Peyer's patch (tissue), 4 donors: ENCODE data around the gene CAMK2B. TPM values are rescaled to one million over a fixed set of nuclear protein-coding genes. Genes with fewer than 3 reads are reported as not detected.
A peak's percentile ranks its signal among the peaks of the same experiment; 100 is the strongest.

Experiments used
- DNase-seq, 3 donors: peaks; one replicate each; pipeline ENCODE4 v3.0.0-alpha.2; 2017 to 2019
- H3K27ac ChIP-seq, 4 donors: fragments of 200-600 bp; sonication (generic); one replicate each; pipeline ENCODE4 v1.5.1; 2016 to 2019
- H3K27me3 ChIP-seq, 2 donors: fragments of 200-600 bp; sonication (generic); one replicate each; pipeline ENCODE4 v1.5.1; 2019
- H3K36me3 ChIP-seq, 3 donors: fragments of 200-600 bp; sonication (generic); one replicate each; pipeline ENCODE4 v1.5.1; 2016 to 2019
- H3K4me1 ChIP-seq, 4 donors: fragments of 200-600 bp; sonication (generic); one replicate each; pipeline ENCODE4 v1.5.1; 2016 to 2019
- H3K4me3 ChIP-seq, 4 donors: fragments of 200-600 bp; sonication (generic); 1 replicate in 3 of 4; 2 replicates in 1 of 4; pipeline ENCODE4 v1.5.1; 2016 to 2019; ENCODE audit warnings: mild to moderate bottlenecking in 1 of 4
- H3K9me3 ChIP-seq, 4 donors: fragments of 200-600 bp; sonication (generic); one replicate each; pipeline ENCODE4 v1.5.1; 2016 to 2019; ENCODE audit warnings: mild to moderate bottlenecking in 1 of 4
- CTCF ChIP-seq, 6 experiments: fragments of 450-650 bp in 4 of 6; fragments of 200-600 bp in 2 of 6; sonication (generic) in 1 of 6; IDR thresholded peaks; one replicate each; pipeline ENCODE4 v1.5.1; 2017 to 2019; ENCODE audit warnings: antibody characterized with exemption in 6 of 6, mild to moderate bottlenecking in 3 of 6, moderate library complexity in 1 of 6
- POLR2A ChIP-seq, 2 donors: fragments of 450-650 bp; IDR thresholded peaks; one replicate each; pipeline ENCODE4 v1.5.1; 2017; ENCODE audit warnings: antibody characterized with exemption in 2 of 2, mild to moderate bottlenecking in 2 of 2, moderate library complexity in 2 of 2
- total RNA-seq, 4 donors: library from RNA; depleted of rRNA; stranded (reverse); fragments of >200 nt; gene quantifications; one replicate each; pipeline ENCODE4 v1.1.0, GENCODE V29; 2016

The CAMK2B gene
- total RNA-seq, 4 donors from 2014 or later = 0.67 to 3.9 (median 2.2) TPM

DNA sequence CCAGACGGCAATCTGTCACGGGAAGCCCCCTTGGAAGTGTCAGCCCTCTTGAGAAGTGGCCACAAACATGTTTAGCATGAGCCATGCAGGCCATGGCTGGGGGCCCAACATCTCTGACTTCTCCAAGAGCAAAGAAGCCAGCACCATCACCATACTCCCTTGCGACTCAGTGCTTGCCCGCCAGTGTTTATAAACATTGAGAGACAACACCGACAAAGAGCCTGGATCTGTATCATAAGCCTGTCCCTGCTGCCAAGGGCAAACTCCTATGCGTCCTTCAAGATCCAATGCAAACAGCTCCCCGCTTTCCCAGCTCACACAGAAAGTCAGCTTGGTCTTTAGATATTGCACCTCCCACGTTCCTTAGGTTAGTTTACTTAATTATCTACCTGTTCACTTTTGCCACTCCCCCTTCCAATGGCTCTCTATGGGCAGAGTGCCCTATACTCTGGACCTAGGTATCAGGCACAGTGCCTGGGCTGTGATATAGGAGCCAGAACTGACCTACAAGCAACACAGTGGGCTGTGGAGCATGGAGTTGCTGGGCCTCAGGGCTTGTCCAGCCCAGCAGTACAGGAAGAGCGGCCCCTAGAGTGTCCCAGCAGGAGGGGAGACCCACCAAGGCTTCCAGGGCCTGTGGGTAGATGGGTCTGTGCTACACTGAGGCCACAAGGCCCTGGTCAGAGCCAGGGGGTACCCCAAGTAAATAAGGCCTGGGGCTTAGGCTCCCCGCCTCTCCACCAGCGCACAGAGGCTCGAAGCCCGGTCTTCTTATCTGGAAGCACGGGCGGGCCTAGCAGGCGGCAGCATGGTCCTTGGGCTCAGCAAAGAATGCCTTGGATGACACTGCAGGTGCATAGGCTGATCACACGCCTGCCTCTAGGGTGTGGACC is 37.7 kb downstream of the CAMK2B start:
- H3K4me1 ChIP-seq = no peaks in the 10 kb centered on the region
- H3K9me3 ChIP-seq = no peaks in the 10 kb centered on the region
- peak in 1 of 3 donors; percentile 22 for DNase-seq
- H3K27me3 ChIP-seq = no peaks in the 10 kb centered on the region
- no peaks in the 10 kb centered on the region for H3K36me3 ChIP-seq
- TF ChIP-seq CTCF (IDR thresholded peaks at IDR 0.05) = no peak
- TF ChIP-seq POLR2A (IDR thresholded peaks at IDR 0.05) = no peak
- no peak overlapping the region for H3K27ac ChIP-seq
- H3K4me3 ChIP-seq = no peak overlapping the region

GRCh38 chr7:44286618-44287487 is 38.5 kb downstream of the CAMK2B start:
- Histone ChIP-seq H3K27ac (no peak overlapping the region), H3K36me3 (no peaks in the 10 kb centered on the region), H3K4me1 (no peaks in the 10 kb centered on the region), H3K4me3 (no peak overlapping the region), H3K9me3 (no peaks in the 10 kb centered on the region), H3K27me3 (no peaks in the 10 kb centered on the region)
- no peak for TF ChIP-seq POLR2A (IDR thresholded peaks at IDR 0.05)
- no peak for TF ChIP-seq CTCF (IDR thresholded peaks at IDR 0.05)
- DNase-seq = peak in 1 of 3 donors; percentile 32

GRCh38 chr7:44286182-44286617 is 39.2 kb downstream of the CAMK2B start:
- Histone ChIP-seq H3K4me1 (no peaks in the 10 kb centered on the region), H3K36me3 (no peaks in the 10 kb centered on the region), H3K4me3 (no peak overlapping the region), H3K27me3 (no peaks in the 10 kb centered on the region), H3K27ac (no peak overlapping the region), H3K9me3 (no peaks in the 10 kb centered on the region)
- TF ChIP-seq POLR2A (IDR thresholded peaks at IDR 0.05) = no peak
- TF ChIP-seq CTCF (IDR thresholded peaks at IDR 0.05) = no peak
- DNase-seq = peak in 1 of 3 donors; percentile 19

DNA sequence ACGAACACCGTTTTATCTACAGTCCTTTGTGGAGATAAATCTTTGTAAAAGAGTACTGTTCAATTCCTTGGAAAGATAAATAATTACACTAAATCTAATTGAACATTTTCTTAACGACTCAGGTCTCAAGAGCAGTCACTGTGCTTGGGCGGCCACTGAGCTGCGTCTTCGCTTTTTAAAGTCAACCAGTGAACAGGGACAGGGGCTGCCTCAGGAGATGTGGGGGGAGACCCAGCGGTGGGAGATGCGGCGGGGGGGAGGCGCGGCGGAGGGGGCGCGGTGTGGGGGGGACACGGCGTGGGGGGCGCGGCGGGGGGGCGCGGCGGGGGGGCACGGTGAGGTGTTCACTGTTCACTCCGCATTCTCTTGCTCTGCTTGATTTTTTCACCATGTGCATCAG is 39.8 kb downstream of the CAMK2B start:
- no peaks in the 10 kb centered on the region for H3K9me3 ChIP-seq

More for the DNA sequence above, 39.8 kb downstream of the CAMK2B start:
- peak in 1 of 3 donors; percentile 15 for DNase-seq
- TF ChIP-seq CTCF (IDR thresholded peaks at IDR 0.05) (no peak), POLR2A (IDR thresholded peaks at IDR 0.05) (no peak)
- Histone ChIP-seq H3K27me3 (no peaks in the 10 kb centered on the region), H3K36me3 (no peaks in the 10 kb centered on the region), H3K4me3 (no peak overlapping the region), H3K4me1 (no peaks in the 10 kb centered on the region), H3K27ac (no peak overlapping the region)
